GM19025 (cell line): ENCODE measurements around the gene GRIK3.

Source experiments
- ATAC-seq: cut with Tn5 transposase; IDR thresholded peaks from one replicate; pipeline ENCODE4 v1.9.1; 2021; ENCODE audit warnings: mild to moderate bottlenecking, low read depth, moderate library complexity; ENCODE audit not compliant: unreplicated experiment

Gene GRIK3

GRCh38 chr1:36864182-36864822 is 170.0 kb downstream of the GRIK3 start:
- no peak for ATAC-seq

- ATAC-seq, result no peak
Observed at GRCh38 chr1:36863500-36863899, 170.8 kb downstream of the GRIK3 start.

GRCh38 chr1:36863061-36863460 is 171.3 kb downstream of the GRIK3 start:
- ATAC-seq, result no peak

- ATAC-seq, result no peak
Observed at GRCh38 chr1:36861375-36861774, 172.9 kb downstream of the GRIK3 start.

GRCh38 chr1:36859926-36860325 is 174.4 kb downstream of the GRIK3 start:
- no peak for ATAC-seq

GRCh38 chr1:36858981-36859380 is 175.3 kb downstream of the GRIK3 start:
- ATAC-seq, result no peak

GRCh38 chr1:36858553-36858952 is 175.8 kb downstream of the GRIK3 start:
- no peak for ATAC-seq

- ATAC-seq, result no peak
Observed at GRCh38 chr1:36857754-36858153, 176.6 kb downstream of the GRIK3 start.

GRCh38 chr1:36855699-36856494 is 178.4 kb downstream of the GRIK3 start:
- ATAC-seq, result no peak

GRCh38 chr1:36853638-36854037 is 180.7 kb downstream of the GRIK3 start:
- ATAC-seq, result no peak

- ATAC-seq, result no peak
Observed at GRCh38 chr1:36852586-36852985, 181.7 kb downstream of the GRIK3 start.

- no peak for ATAC-seq
Observed at GRCh38 chr1:36851595-36851994, 182.7 kb downstream of the GRIK3 start.

- ATAC-seq, result no peak
Observed at GRCh38 chr1:36851087-36851486, 183.2 kb downstream of the GRIK3 start.

GRCh38 chr1:36849956-36850355 is 184.4 kb downstream of the GRIK3 start:
- ATAC-seq, result no peak

GRCh38 chr1:36847761-36848160 is 186.6 kb downstream of the GRIK3 start:
- ATAC-seq, result no peak

GRCh38 chr1:36847186-36847585 is 187.1 kb downstream of the GRIK3 start:
- no peak for ATAC-seq

- no peak for ATAC-seq
Observed at GRCh38 chr1:36846357-36846756, 188.0 kb downstream of the GRIK3 start.

- no peak for ATAC-seq
Observed at GRCh38 chr1:36845802-36846201, 188.5 kb downstream of the GRIK3 start.

GRCh38 chr1:36844917-36845316 is 189.4 kb downstream of the GRIK3 start:
- no peak for ATAC-seq

- no peak for ATAC-seq
Observed at GRCh38 chr1:36843906-36844610, 190.3 kb downstream of the GRIK3 start.

- ATAC-seq, result no peak
Observed at GRCh38 chr1:36843027-36843426, 191.3 kb downstream of the GRIK3 start.
